ENCODE data around the gene CBFB. TPM values are rescaled to one million over a fixed set of nuclear protein-coding genes. Genes with fewer than 3 reads are reported as not detected.

Gene CBFB
- total RNA-seq, 2 donors from 2014 or later, result 27.0 to 46.2 TPM

- no peaks in the 10 kb centered on the region for H3K9me3 ChIP-seq
- H3K4me1 ChIP-seq (replicated peaks), result no peaks in the 10 kb centered on the region
- 98% methylated on average over 2 of the region's 2 CpGs for WGBS
- H3K27me3 ChIP-seq (replicated peaks; ENCODE audit: insufficient read depth), result no peaks in the 10 kb centered on the region
- TF ChIP-seq POLR2A (IDR thresholded peaks at IDR 0.05) (no peak), CTCF (IDR thresholded peaks at IDR 0.05) (no peak), POLR2AphosphoS5 (IDR thresholded peaks at IDR 0.05) (no peak)
- H3K4me3 ChIP-seq, result no peak overlapping the region
- intact Hi-C loops (cut with DNase I), result no loop called here
- H3K27ac ChIP-seq, result no peak overlapping the region
- no peak for DNase-seq (ENCODE audit: low spot score)
- H3K36me3 ChIP-seq, result peaks cover 0 to 3% of the 10 kb centered on the region in 2 donors
These were observed 39.3 kb downstream of the CBFB start for GRCh38 chr16:67068212-67068753.

GRCh38 chr16:67071476-67072048 lies 42.6 kb downstream of the CBFB start:
- DNase-seq (ENCODE audit: low spot score), result no peak
- Histone ChIP-seq H3K9me3 (no peaks in the 10 kb centered on the region), H3K27me3 (replicated peaks; ENCODE audit: insufficient read depth) (no peaks in the 10 kb centered on the region), H3K36me3 (peaks cover 0 to 3% of the 10 kb centered on the region in 2 donors), H3K4me1 (replicated peaks) (no peaks in the 10 kb centered on the region), H3K4me3 (no peak overlapping the region), H3K27ac (no peak overlapping the region)
- 81% methylated on average over 4 of the region's 4 CpGs for WGBS
- TF ChIP-seq POLR2AphosphoS5 (IDR thresholded peaks at IDR 0.05), result no peak
- no peak for TF ChIP-seq POLR2A (IDR thresholded peaks at IDR 0.05)
- TF ChIP-seq CTCF (IDR thresholded peaks at IDR 0.05), result no peak
- intact Hi-C loops (cut with DNase I), result no loop called here

GRCh38 chr16:67075331-67075730 lies 46.4 kb downstream of the CBFB start:
- Histone ChIP-seq H3K27ac (no peak overlapping the region), H3K36me3 (peaks cover 0 to 3% of the 10 kb centered on the region in 2 donors), H3K4me1 (replicated peaks) (no peaks in the 10 kb centered on the region), H3K4me3 (no peak overlapping the region), H3K27me3 (replicated peaks; ENCODE audit: insufficient read depth) (no peaks in the 10 kb centered on the region), H3K9me3 (no peaks in the 10 kb centered on the region)
- DNase-seq (ENCODE audit: low spot score), result no peak
- 96% methylated on average over 2 of the region's 2 CpGs for WGBS
- no peak for TF ChIP-seq POLR2AphosphoS5 (IDR thresholded peaks at IDR 0.05)
- intact Hi-C loops (cut with DNase I), result no loop called here

- no peak overlapping the region for H3K4me3 ChIP-seq
- intact Hi-C loops (cut with DNase I), result no loop called here
- no peaks in the 10 kb centered on the region for H3K4me1 ChIP-seq (replicated peaks)
- 86% methylated on average over 4 of the region's 4 CpGs for WGBS
- H3K27me3 ChIP-seq (replicated peaks; ENCODE audit: insufficient read depth), result no peaks in the 10 kb centered on the region
- H3K27ac ChIP-seq, result no peak overlapping the region
- no peak for TF ChIP-seq CTCF (IDR thresholded peaks at IDR 0.05)
- no peak for TF ChIP-seq POLR2A (IDR thresholded peaks at IDR 0.05)
- TF ChIP-seq POLR2AphosphoS5 (IDR thresholded peaks at IDR 0.05), result no peak
- H3K36me3 ChIP-seq, result peaks cover 0 to 3% of the 10 kb centered on the region in 2 donors
- no peaks in the 10 kb centered on the region for H3K9me3 ChIP-seq
- no peak for DNase-seq (ENCODE audit: low spot score)
These were observed 48.9 kb downstream of the CBFB start for GRCh38 chr16:67077871-67078270.

GRCh38 chr16:67082100-67082499 lies 53.2 kb downstream of the CBFB start:
- H3K4me3 ChIP-seq, result no peak overlapping the region
- H3K4me1 ChIP-seq (replicated peaks), result no peaks in the 10 kb centered on the region
- no peak for TF ChIP-seq CTCF (IDR thresholded peaks at IDR 0.05)
- TF ChIP-seq POLR2A (IDR thresholded peaks at IDR 0.05), result no peak
- no peak for TF ChIP-seq POLR2AphosphoS5 (IDR thresholded peaks at IDR 0.05)
- H3K9me3 ChIP-seq, result no peaks in the 10 kb centered on the region
- no peak for DNase-seq (ENCODE audit: low spot score)
- 86% methylated on average over 6 of the region's 6 CpGs for WGBS
- H3K27ac ChIP-seq, result no peak overlapping the region
- intact Hi-C loops (cut with DNase I), result no loop called here
- H3K27me3 ChIP-seq (replicated peaks; ENCODE audit: insufficient read depth), result no peaks in the 10 kb centered on the region
- no peaks in the 10 kb centered on the region for H3K36me3 ChIP-seq
